ENCODE results near the gene ZNF267. TPM values are rescaled to one million over a fixed set of nuclear protein-coding genes. Genes with fewer than 3 reads are reported as not detected.

Gene ZNF267
- total and polyA plus RNA-seq, 2 of the 13 experiments (the other 11 are each of a cell fraction or from before 2014, with no cell fraction given): 3.0 to 30.0 TPM

DNA sequence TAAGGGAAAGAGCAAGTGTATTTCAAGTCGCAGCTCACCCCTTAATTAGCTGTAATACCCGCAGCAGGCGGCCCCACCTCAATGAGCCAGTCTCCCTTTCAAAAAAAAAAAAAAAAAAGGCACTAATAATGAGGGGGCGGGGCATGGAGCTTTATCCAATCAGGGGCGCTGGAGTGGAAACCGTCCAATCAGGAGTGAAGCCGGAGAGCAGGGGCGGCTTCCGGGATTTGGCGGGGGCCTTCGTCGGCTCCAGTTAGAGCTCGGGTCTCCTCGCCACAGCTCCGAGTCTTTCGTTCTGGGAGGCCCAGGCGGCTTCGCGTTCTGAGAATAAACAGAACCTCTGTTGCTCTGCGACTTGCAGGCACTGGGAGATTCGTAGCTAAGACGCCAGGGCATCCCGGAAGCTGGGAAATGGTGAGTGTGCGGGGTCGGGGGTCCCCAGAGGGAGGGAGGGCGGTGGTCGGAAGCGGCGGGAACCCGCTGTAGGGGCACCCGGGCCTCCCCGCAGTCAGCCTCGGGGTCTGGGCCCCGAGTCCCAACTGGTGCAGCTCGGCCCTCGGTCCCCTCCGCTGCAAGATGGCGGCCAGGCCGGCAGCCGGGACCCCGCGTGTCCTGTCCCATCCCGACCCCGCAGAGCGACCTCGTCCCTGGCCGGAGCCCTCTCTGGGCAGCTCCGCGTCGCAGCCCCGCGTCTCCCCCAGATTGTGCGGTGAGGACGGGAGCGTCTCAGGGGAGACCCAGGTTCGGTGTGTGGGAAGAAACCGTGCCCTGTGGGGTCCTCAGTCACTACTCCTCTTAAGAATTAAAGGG, at the start of gene ZNF267 (continued):
- TF ChIP-seq, protein P1, sequence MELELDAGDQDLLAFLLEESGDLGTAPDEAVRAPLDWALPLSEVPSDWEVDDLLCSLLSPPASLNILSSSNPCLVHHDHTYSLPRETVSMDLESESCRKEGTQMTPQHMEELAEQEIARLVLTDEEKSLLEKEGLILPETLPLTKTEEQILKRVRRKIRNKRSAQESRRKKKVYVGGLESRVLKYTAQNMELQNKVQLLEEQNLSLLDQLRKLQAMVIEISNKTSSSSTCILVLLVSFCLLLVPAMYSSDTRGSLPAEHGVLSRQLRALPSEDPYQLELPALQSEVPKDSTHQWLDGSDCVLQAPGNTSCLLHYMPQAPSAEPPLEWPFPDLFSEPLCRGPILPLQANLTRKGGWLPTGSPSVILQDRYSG (CRISPR knock-in tag; IDR thresholded peaks at IDR 0.05): no peak
- TF ChIP-seq NFE2L1 (CRISPR knock-in tag; IDR thresholded peaks at IDR 0.05; ENCODE audit: borderline replicate concordance) (no peak), MTF1 (CRISPR knock-in tag; IDR thresholded peaks at IDR 0.05) (no peak), ZNF501 (CRISPR knock-in tag; IDR thresholded peaks at IDR 0.05) (peak; percentile 69), NR2F1 (CRISPR knock-in tag; IDR thresholded peaks at IDR 0.05) (no peak), KLF12 (CRISPR knock-in tag; IDR thresholded peaks at IDR 0.05; ENCODE audit: borderline replicate concordance) (peak; percentile 61; the same call in 1 of the 2 replicates), ZNF607 (CRISPR knock-in tag; IDR thresholded peaks at IDR 0.05; ENCODE audit: borderline replicate concordance) (0 out of 2 replicates have a peak, but pooled peaks have one; percentile 20), ZNF274 (CRISPR knock-in tag; IDR thresholded peaks at IDR 0.05) (peak; percentile 15; the same call in 1 of the 2 replicates), IRF2 (CRISPR knock-in tag; IDR thresholded peaks at IDR 0.05) (no peak), SPEN (CRISPR knock-in tag; IDR thresholded peaks at IDR 0.05; ENCODE audit: low read depth) (peak; percentile 51; the same call in 1 of the 2 replicates), ATF1 (CRISPR knock-in tag; IDR thresholded peaks at IDR 0.05) (no peak; the same call in 1 of the 2 replicates), AGO1 (IDR thresholded peaks at IDR 0.05; ENCODE audit: low read depth, low read length, poor library complexity, severe bottlenecking) (peak; percentile 42), ZNF768 (CRISPR knock-in tag; IDR thresholded peaks at IDR 0.05) (peak; percentile 77; the same call in 1 of the 2 replicates), HDAC6 (IDR thresholded peaks at IDR 0.05; ENCODE audit: low read depth, low read length) (no peak), NFYC (CRISPR knock-in tag; IDR thresholded peaks at IDR 0.05) (peak; percentile 89), EED (CRISPR knock-in tag; IDR thresholded peaks at IDR 0.05) (0 out of 2 replicates have a peak, but pooled peaks have one; percentile 63), ZNF382 (CRISPR knock-in tag; IDR thresholded peaks at IDR 0.05; ENCODE audit: borderline replicate concordance) (no peak), ZNF441 (CRISPR knock-in tag; IDR thresholded peaks at IDR 0.05; ENCODE audit: borderline replicate concordance) (peak; percentile 75; the same call in 1 of the 2 replicates)
- TF ChIP-seq, protein P2, sequence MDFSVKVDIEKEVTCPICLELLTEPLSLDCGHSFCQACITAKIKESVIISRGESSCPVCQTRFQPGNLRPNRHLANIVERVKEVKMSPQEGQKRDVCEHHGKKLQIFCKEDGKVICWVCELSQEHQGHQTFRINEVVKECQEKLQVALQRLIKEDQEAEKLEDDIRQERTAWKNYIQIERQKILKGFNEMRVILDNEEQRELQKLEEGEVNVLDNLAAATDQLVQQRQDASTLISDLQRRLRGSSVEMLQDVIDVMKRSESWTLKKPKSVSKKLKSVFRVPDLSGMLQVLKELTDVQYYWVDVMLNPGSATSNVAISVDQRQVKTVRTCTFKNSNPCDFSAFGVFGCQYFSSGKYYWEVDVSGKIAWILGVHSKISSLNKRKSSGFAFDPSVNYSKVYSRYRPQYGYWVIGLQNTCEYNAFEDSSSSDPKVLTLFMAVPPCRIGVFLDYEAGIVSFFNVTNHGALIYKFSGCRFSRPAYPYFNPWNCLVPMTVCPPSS (IDR thresholded peaks at IDR 0.05): no peak
- TF ChIP-seq, protein P3, sequence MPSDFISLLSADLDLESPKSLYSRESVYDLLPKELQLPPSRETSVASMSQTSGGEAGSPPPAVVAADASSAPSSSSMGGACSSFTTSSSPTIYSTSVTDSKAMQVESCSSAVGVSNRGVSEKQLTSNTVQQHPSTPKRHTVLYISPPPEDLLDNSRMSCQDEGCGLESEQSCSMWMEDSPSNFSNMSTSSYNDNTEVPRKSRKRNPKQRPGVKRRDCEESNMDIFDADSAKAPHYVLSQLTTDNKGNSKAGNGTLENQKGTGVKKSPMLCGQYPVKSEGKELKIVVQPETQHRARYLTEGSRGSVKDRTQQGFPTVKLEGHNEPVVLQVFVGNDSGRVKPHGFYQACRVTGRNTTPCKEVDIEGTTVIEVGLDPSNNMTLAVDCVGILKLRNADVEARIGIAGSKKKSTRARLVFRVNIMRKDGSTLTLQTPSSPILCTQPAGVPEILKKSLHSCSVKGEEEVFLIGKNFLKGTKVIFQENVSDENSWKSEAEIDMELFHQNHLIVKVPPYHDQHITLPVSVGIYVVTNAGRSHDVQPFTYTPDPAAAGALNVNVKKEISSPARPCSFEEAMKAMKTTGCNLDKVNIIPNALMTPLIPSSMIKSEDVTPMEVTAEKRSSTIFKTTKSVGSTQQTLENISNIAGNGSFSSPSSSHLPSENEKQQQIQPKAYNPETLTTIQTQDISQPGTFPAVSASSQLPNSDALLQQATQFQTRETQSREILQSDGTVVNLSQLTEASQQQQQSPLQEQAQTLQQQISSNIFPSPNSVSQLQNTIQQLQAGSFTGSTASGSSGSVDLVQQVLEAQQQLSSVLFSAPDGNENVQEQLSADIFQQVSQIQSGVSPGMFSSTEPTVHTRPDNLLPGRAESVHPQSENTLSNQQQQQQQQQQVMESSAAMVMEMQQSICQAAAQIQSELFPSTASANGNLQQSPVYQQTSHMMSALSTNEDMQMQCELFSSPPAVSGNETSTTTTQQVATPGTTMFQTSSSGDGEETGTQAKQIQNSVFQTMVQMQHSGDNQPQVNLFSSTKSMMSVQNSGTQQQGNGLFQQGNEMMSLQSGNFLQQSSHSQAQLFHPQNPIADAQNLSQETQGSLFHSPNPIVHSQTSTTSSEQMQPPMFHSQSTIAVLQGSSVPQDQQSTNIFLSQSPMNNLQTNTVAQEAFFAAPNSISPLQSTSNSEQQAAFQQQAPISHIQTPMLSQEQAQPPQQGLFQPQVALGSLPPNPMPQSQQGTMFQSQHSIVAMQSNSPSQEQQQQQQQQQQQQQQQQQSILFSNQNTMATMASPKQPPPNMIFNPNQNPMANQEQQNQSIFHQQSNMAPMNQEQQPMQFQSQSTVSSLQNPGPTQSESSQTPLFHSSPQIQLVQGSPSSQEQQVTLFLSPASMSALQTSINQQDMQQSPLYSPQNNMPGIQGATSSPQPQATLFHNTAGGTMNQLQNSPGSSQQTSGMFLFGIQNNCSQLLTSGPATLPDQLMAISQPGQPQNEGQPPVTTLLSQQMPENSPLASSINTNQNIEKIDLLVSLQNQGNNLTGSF (CRISPR knock-in tag; IDR thresholded peaks at IDR 0.05): no peak
- TF ChIP-seq, protein P4, sequence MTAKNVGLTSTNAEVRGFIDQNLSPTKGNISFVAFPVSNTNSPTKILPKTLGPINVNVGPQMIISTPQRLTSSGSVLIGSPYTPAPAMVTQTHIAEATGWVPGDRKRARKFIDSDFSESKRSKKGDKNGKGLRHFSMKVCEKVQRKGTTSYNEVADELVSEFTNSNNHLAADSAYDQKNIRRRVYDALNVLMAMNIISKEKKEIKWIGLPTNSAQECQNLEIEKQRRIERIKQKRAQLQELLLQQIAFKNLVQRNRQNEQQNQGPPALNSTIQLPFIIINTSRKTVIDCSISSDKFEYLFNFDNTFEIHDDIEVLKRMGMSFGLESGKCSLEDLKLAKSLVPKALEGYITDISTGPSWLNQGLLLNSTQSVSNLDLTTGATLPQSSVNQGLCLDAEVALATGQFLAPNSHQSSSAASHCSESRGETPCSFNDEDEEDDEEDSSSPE (CRISPR knock-in tag; IDR thresholded peaks at IDR 0.05): peak; percentile 78; the same call in 1 of the 2 replicates
